HG03378 (cell line): ENCODE measurements around the gene PRR22.

ENCODE experiments used
- ATAC-seq: cut with Tn5 transposase; IDR thresholded peaks from one replicate; pipeline ENCODE4 v1.9.1; 2021; ENCODE audit warnings: mild to moderate bottlenecking, moderate library complexity; ENCODE audit not compliant: unreplicated experiment

Gene PRR22

GRCh38 chr19:5784581-5785147, at the start of gene PRR22:
TSS of gene PRR22 (minus strand) at chr19:5784746. CDS start at chr19:5784660, 86 bp downstream.
- no peak for ATAC-seq

- no peak for ATAC-seq
Measured at GRCh38 chr19:5832527-5833216, 48.1 kb upstream of the PRR22 start.

- no peak for ATAC-seq
Measured at GRCh38 chr19:5832061-5832460, 47.5 kb upstream of the PRR22 start.

- no peak for ATAC-seq
Measured at GRCh38 chr19:5831159-5831558, 46.6 kb upstream of the PRR22 start.

GRCh38 chr19:5829567-5830310, 45.2 kb upstream of the PRR22 start:
- ATAC-seq = no peak

- ATAC-seq = no peak
Measured at GRCh38 chr19:5828661-5829566, 44.4 kb upstream of the PRR22 start.

GRCh38 chr19:5827891-5828660, 43.5 kb upstream of the PRR22 start:
- peak; percentile 56 for ATAC-seq

- ATAC-seq = no peak
Measured at GRCh38 chr19:5827342-5827890, 42.9 kb upstream of the PRR22 start.

GRCh38 chr19:5826531-5827341, 42.2 kb upstream of the PRR22 start:
- ATAC-seq = no peak

- no peak for ATAC-seq
Measured at GRCh38 chr19:5825178-5825577, 40.6 kb upstream of the PRR22 start.

GRCh38 chr19:5824751-5825150, 40.2 kb upstream of the PRR22 start:
- ATAC-seq = no peak

- no peak for ATAC-seq
Measured at GRCh38 chr19:5823579-5824281, 39.2 kb upstream of the PRR22 start.

GRCh38 chr19:5822181-5822844, 37.8 kb upstream of the PRR22 start:
- ATAC-seq = no peak

GRCh38 chr19:5821521-5822180, 37.1 kb upstream of the PRR22 start:
- no peak for ATAC-seq

- no peak for ATAC-seq
Measured at GRCh38 chr19:5820785-5821184, 36.2 kb upstream of the PRR22 start.

GRCh38 chr19:5818594-5818993, 34.0 kb upstream of the PRR22 start:
- no peak for ATAC-seq

GRCh38 chr19:5817218-5817617, 32.7 kb upstream of the PRR22 start:
- no peak for ATAC-seq

GRCh38 chr19:5814852-5815246, 30.3 kb upstream of the PRR22 start:
- ATAC-seq = no peak
